Osteocyte (in vitro differentiated cells): ENCODE results near the gene PTPRK. TPM values are rescaled to one million over a fixed set of nuclear protein-coding genes. Genes with fewer than 3 reads are reported as not detected.

Source experiments
- DNase-seq: peaks from one replicate; pipeline ENCODE4 v3.0.0; 2021; ENCODE audit warnings: mixed read lengths; ENCODE audit not compliant: unreplicated experiment; ENCODE audit errors: extremely low spot score
- H3K27ac Mint-ChIP-seq: one replicate; pipeline ENCODE4 v1.8.0; 2021; ENCODE audit warnings: mild to moderate bottlenecking, mixed read lengths; ENCODE audit not compliant: unreplicated experiment
- H3K27me3 Mint-ChIP-seq: one replicate; pipeline ENCODE4 v1.8.0; 2021; ENCODE audit warnings: mixed read lengths; ENCODE audit not compliant: unreplicated experiment
- H3K36me3 Mint-ChIP-seq: one replicate; pipeline ENCODE4 v1.8.0; 2021; ENCODE audit warnings: mixed read lengths; ENCODE audit not compliant: unreplicated experiment
- H3K4me1 Mint-ChIP-seq: one replicate; pipeline ENCODE4 v1.8.0; 2021; ENCODE audit warnings: mixed read lengths; ENCODE audit not compliant: unreplicated experiment
- H3K4me3 Mint-ChIP-seq: one replicate; pipeline ENCODE4 v1.8.0; 2021; ENCODE audit warnings: mild to moderate bottlenecking, moderate library complexity, mixed read lengths; ENCODE audit not compliant: unreplicated experiment
- H3K9me3 Mint-ChIP-seq: one replicate; pipeline ENCODE4 v1.8.0; 2021; ENCODE audit warnings: mixed read lengths; ENCODE audit not compliant: unreplicated experiment
- total RNA-seq: library from RNA; stranded (reverse); gene quantifications from 2 replicates; pipeline ENCODE4 v1.2.1, GENCODE V29; 2021
- TF ChIP-seq, protein P1 (sequence below): fragments of 200-600 bp; sonication (generic); IDR thresholded peaks from 2 replicates; pipeline ENCODE4 v1.5.0; 2021; ENCODE audit warnings: antibody characterized with exemption, mild to moderate bottlenecking, moderate library complexity

The PTPRK gene
- total RNA-seq, 1 donor from 2014 or later: 130 TPM

DNA sequence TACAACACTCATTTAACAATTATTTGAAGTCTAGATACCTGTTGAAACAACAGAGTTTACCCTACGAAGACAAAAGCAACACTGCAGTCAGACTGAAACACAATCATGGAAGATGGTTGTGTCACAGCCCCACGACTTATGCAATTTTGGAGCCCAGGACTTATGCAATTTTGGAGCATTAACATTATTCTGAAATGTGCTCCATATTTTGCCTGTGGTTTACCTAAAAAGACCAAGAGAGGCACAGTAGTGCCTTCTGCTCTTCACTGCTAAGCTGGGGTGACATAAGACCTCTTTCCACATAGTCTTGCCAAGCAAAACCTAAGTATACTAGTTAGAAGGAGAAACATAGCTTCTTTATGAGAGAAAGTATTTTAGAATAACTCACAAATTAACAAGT lies 216.5 kb downstream of the PTPRK start:
- H3K27ac Mint-ChIP-seq: no peak overlapping the region
- H3K4me1 Mint-ChIP-seq: peaks cover 37% of the 10 kb centered on the region
- peaks cover 12% of the 10 kb centered on the region for H3K9me3 Mint-ChIP-seq
- TF ChIP-seq, protein P1, sequence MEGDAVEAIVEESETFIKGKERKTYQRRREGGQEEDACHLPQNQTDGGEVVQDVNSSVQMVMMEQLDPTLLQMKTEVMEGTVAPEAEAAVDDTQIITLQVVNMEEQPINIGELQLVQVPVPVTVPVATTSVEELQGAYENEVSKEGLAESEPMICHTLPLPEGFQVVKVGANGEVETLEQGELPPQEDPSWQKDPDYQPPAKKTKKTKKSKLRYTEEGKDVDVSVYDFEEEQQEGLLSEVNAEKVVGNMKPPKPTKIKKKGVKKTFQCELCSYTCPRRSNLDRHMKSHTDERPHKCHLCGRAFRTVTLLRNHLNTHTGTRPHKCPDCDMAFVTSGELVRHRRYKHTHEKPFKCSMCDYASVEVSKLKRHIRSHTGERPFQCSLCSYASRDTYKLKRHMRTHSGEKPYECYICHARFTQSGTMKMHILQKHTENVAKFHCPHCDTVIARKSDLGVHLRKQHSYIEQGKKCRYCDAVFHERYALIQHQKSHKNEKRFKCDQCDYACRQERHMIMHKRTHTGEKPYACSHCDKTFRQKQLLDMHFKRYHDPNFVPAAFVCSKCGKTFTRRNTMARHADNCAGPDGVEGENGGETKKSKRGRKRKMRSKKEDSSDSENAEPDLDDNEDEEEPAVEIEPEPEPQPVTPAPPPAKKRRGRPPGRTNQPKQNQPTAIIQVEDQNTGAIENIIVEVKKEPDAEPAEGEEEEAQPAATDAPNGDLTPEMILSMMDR: no peak
- H3K27me3 Mint-ChIP-seq: no peaks in the 10 kb centered on the region
- H3K4me3 Mint-ChIP-seq: no peak overlapping the region
- peaks cover 16% of the 10 kb centered on the region for H3K36me3 Mint-ChIP-seq
- no peak for DNase-seq

GRCh38 chr6:128302942-128303341 lies 217.5 kb downstream of the PTPRK start:
- TF ChIP-seq, protein P1: no peak
- H3K9me3 Mint-ChIP-seq: peaks cover 15% of the 10 kb centered on the region
- DNase-seq: no peak
- peaks cover 37% of the 10 kb centered on the region for H3K4me1 Mint-ChIP-seq
- H3K27me3 Mint-ChIP-seq: no peaks in the 10 kb centered on the region
- peaks cover 19% of the 10 kb centered on the region for H3K36me3 Mint-ChIP-seq
- no peak overlapping the region for H3K27ac Mint-ChIP-seq
- no peak overlapping the region for H3K4me3 Mint-ChIP-seq

GRCh38 chr6:128295670-128296069 lies 224.7 kb downstream of the PTPRK start:
- Mint-ChIP-seq H3K4me3 (no peak overlapping the region), H3K36me3 (peaks cover 15% of the 10 kb centered on the region), H3K4me1 (no peaks in the 10 kb centered on the region), H3K9me3 (peaks cover 11% of the 10 kb centered on the region), H3K27me3 (no peaks in the 10 kb centered on the region), H3K27ac (no peak overlapping the region)
- DNase-seq: no peak
- TF ChIP-seq, protein P1: peak; percentile 15

DNA sequence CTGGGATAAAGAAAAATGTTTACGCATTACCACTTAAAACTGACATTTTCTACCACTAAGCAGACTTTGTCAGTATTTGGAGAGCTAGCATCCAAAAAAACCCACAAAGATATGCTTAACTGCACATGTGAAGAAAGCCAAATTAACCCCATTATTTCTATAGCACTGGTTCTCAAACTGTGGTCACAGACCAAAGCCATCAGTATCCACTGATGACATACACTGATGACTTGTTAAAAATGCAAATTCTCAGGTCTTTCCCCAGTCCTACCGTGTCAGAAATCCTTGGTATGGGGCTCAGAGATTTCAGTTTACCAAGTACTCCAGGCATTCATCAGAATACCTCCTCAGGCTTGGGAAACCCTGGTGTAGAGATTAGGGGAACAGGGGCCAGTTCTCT lies 230.2 kb downstream of the PTPRK start:
- DNase-seq: no peak
- no peak overlapping the region for H3K27ac Mint-ChIP-seq
- peaks cover 3% of the 10 kb centered on the region for H3K4me1 Mint-ChIP-seq

GRCh38 chr6:128284128-128284527 lies 236.3 kb downstream of the PTPRK start:
- Mint-ChIP-seq H3K4me3 (no peak overlapping the region), H3K27me3 (no peaks in the 10 kb centered on the region), H3K27ac (peak overlapping the region; percentile 15), H3K9me3 (peaks cover 7% of the 10 kb centered on the region), H3K4me1 (peaks cover 16% of the 10 kb centered on the region), H3K36me3 (peaks cover 16% of the 10 kb centered on the region)
- TF ChIP-seq, protein P1: no peak
- no peak for DNase-seq

More for the DNA sequence above, 230.2 kb downstream of the PTPRK start:
- Mint-ChIP-seq H3K9me3 (peaks cover 7% of the 10 kb centered on the region), H3K4me3 (no peak overlapping the region), H3K27me3 (no peaks in the 10 kb centered on the region), H3K36me3 (peaks cover 19% of the 10 kb centered on the region)
- TF ChIP-seq, protein P1: no peak
